SK-N-MC (cell line): ENCODE results near the gene ARRB2.

ENCODE experiments used
- DNase-seq: peaks from one replicate; pipeline ENCODE4 v3.0.0-alpha.2; 2011; ENCODE audit warnings: low read depth, low spot score
- H3K27ac ChIP-seq: fragments of 200-600 bp; sonication (generic); 2 replicates; pipeline ENCODE4 v1.5.1; 2016; ENCODE audit warnings: mixed run types
- H3K36me3 ChIP-seq: fragments of 200-600 bp; sonication (generic); 2 replicates; pipeline ENCODE4 v1.6.1; 2017; ENCODE audit warnings: antibody characterized with exemption, low read length, mixed read lengths; ENCODE audit not compliant: insufficient read depth
- H3K4me3 ChIP-seq: fragments of 200-600 bp; sonication (generic); 2 replicates; pipeline ENCODE4 v1.5.1; 2016
- H3K9ac ChIP-seq: fragments of 200-600 bp; sonication (generic); 2 replicates; pipeline ENCODE4 v1.8.0; 2017; ENCODE audit warnings: mixed run types, mixed read lengths; ENCODE audit not compliant: insufficient read length
- H3K9me3 ChIP-seq: fragments of 200-600 bp; sonication (generic); 2 replicates; pipeline ENCODE4 v1.6.1; 2017; ENCODE audit warnings: low read depth, mild to moderate bottlenecking, antibody characterized with exemption, low read length, moderate library complexity, mixed read lengths
- EZH2 ChIP-seq: fragments of 200-600 bp; sonication (generic); IDR thresholded peaks from one replicate; pipeline ENCODE4 v1.6.1; 2017; ENCODE audit warnings: antibody characterized with exemption
- FOXP2 ChIP-seq: optimal IDR thresholded peaks from 2 replicates; pipeline ENCODE3; 2011; ENCODE audit warnings: mild to moderate bottlenecking, moderate library complexity; ENCODE audit not compliant: insufficient read depth; ENCODE audit errors: extremely low read length, control extremely low read depth
- POLR2AphosphoS5 ChIP-seq: IDR thresholded peaks from 2 replicates; pipeline ENCODE4 v1.6.1; 2012; ENCODE audit warnings: mild to moderate bottlenecking, low read depth, low read length, borderline replicate concordance

Gene ARRB2

DNA sequence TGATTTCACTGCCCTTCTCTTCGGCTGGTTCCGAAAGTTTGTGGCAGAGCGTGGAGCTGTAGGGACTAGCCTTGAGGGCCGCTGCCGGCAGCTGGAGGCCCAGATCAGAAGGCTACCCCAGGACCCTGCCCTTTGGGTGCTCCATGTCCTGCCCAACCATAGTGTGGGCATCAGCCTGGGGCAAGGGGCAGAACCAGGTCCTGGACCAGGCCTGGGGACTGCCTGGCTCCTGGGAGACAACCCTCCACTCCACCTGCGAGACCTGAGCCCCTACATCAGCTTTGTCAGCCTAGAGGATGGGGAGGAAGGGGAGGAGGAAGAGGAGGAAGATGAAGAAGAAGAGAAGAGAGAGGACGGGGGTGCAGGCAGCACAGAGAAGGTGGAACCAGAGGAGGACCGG is 30.2 kb downstream of the ARRB2 start:
- Histone ChIP-seq H3K9me3 (no peaks in the 10 kb centered on the region), H3K4me3 (no peak overlapping the region), H3K9ac (no peak overlapping the region), H3K27ac (no peak overlapping the region), H3K36me3 (no peaks in the 10 kb centered on the region)
- no peak for DNase-seq
- TF ChIP-seq EZH2 (no peak), POLR2AphosphoS5 (no peak), FOXP2 (no peak)

DNA sequence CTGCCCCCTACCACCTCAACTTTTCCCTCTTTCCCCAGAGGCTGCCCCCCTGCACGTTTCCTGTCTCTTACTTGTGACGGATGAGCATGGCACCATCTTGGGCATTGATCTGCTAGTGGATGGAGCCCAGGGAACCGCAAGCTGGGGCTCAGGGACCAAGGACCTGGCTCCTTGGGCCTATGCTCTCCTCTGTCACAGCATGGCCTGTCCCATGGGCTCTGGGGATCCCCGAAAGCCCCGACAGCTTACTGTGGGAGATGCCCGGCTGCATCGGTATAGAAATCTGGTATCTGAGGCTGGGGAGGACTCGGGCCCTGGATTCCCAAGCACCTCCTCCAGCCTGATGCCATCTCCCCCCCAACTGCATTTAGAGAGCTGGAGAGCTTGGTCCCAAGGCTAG is 31.1 kb downstream of the ARRB2 start:
- H3K9me3 ChIP-seq = no peaks in the 10 kb centered on the region

DNA sequence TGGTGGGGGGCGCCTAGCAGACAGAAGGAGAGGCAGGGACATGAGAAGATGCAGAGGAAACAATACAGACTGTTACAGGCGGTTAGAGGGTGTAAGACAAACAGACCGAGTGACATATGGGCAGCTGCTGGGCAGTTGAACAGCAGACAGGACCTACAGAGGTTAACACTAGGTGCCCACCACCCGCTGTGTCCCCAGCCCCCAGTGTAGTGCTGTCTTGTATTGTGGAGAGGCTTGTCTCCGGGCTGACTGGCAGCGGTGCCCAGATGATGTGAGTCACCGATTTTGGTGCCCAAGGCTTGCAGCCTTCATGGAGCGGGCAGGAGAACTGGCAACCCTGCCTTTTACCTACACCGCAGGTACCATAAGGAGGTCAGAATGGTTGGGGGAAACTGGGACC is 31.7 kb downstream of the ARRB2 start:
- H3K36me3 ChIP-seq = no peaks in the 10 kb centered on the region
- H3K9me3 ChIP-seq = no peaks in the 10 kb centered on the region
- no peak overlapping the region for H3K9ac ChIP-seq
- TF ChIP-seq POLR2AphosphoS5 = no peak
- TF ChIP-seq EZH2 = no peak
- TF ChIP-seq FOXP2 = no peak
- no peak overlapping the region for H3K4me3 ChIP-seq
- no peak for DNase-seq
- no peak overlapping the region for H3K27ac ChIP-seq

More for the DNA sequence above, 31.1 kb downstream of the ARRB2 start:
- no peak for TF ChIP-seq FOXP2
- TF ChIP-seq EZH2 = no peak
- TF ChIP-seq POLR2AphosphoS5 = no peak
- H3K36me3 ChIP-seq = no peaks in the 10 kb centered on the region
- no peak overlapping the region for H3K27ac ChIP-seq
- no peak overlapping the region for H3K9ac ChIP-seq
- DNase-seq = no peak
- no peak overlapping the region for H3K4me3 ChIP-seq

DNA sequence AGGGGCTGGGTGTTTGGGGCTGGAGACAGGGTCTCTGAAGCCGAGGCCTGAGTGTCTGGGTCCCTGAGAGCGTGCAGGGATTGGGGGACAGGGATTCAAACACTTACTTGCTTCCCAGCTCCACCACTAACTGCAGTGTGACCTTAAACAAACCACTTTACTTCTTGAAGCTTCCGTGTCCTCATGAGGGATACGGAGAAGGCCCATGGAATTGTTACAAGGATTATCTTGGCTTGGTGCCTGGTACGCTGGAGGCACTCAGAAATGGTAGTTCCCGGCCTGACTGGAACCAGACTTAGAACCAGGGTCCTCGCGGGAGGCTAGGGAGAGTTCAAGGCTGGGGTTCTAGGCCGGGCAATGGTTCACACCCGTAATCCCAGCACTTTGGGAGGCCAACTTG is 32.2 kb downstream of the ARRB2 start:
- Histone ChIP-seq H3K9ac (no peak overlapping the region), H3K27ac (no peak overlapping the region), H3K9me3 (no peaks in the 10 kb centered on the region), H3K4me3 (no peak overlapping the region), H3K36me3 (no peaks in the 10 kb centered on the region)
- TF ChIP-seq EZH2 (no peak), FOXP2 (no peak)
- no peak for DNase-seq

DNA sequence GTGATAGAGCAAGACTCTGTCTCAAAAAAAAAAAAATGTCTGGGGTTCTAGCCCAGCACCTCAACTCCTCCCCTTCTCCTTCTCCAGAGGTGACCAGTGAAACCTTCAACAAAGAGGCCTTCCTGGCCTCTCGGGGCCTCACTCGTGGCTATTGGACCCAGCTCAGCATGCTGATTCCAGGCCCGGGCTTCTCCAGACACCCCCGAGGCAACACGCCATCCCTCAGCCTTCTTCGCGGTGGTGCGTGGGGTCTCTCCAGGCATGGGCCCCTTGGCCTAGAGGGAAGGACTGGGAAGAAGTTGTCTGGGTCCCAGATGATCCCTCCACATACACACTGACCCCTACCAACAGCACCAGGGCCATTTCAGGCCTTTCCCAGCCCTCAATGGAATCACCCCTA is 32.8 kb downstream of the ARRB2 start:
- Histone ChIP-seq H3K36me3 (no peaks in the 10 kb centered on the region), H3K4me3 (no peak overlapping the region), H3K9me3 (no peaks in the 10 kb centered on the region), H3K27ac (no peak overlapping the region), H3K9ac (no peak overlapping the region)
- TF ChIP-seq FOXP2 (no peak), POLR2AphosphoS5 (no peak), EZH2 (no peak)
- DNase-seq = no peak

DNA sequence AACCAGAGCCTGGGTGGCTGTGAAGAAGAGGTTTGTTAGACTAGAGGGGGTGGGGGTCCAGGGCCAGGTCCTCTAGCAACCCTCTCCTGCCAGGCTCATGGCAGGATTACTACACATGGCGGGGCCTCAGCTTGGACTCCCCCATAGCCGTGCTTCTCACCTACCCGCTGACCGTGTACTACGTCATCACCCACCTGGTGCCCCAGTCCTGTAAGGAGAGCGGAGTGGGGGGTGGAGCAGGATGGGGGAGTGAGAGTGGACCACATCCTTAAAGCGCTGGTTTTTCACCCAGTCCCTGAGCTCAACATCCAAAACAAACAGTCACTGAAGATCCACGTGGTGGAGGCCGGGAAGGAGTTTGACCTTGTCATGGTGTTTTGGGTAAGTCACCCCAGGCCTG is 33.5 kb downstream of the ARRB2 start:
- no peak for DNase-seq
- Histone ChIP-seq H3K9me3 (no peaks in the 10 kb centered on the region), H3K27ac (no peak overlapping the region), H3K4me3 (no peak overlapping the region), H3K36me3 (no peaks in the 10 kb centered on the region), H3K9ac (no peak overlapping the region)
- no peak for TF ChIP-seq FOXP2

DNA sequence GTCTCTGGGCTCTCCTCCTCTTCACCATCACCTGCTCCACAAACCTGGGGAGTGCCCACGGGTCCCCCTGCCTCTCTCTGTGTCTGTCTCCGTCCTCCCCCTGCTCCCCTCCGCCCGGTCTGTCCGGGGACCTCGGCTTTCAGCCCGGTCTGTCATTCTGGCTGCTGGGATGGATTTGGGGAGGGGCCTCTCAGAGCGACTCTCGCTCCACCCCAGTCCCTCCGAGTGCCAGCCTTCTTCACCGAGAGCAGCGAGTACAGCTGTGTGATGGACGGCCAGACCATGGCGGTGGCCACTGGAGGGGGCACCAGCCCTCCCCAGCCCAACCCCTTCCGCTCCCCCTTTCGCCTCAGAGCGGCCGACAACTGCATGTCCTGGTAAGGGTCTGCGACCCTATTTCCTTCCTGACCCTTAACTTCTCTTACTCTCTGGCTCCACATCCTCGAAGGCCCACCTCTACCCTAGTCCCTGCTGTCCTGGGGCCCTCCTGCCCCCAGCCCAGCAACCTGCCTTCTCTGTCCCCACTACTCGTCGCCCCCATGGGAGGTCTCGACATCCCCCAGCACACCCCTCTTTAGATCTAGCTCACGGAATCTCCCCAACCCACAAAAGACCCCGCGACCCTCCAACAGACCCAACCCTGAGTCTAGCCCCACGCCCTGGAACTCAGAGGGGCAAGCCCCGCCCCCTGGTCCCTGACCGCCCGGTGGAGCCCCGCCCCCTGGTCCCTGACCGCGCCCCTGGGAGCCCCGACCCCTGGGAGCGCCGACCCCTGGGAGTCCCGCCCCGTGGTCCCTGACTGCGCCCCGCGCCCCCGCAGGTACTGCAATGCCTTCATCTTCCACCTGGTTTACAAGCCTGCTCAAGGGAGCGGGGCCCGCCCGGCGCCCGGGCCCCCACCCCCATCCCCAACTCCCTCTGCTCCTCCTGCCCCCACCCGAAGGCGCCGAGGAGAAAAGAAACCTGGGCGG is 34.9 kb downstream of the ARRB2 start:
- Histone ChIP-seq H3K4me3 (no peak overlapping the region), H3K27ac (no peak overlapping the region), H3K36me3 (no peaks in the 10 kb centered on the region), H3K9ac (no peak overlapping the region), H3K9me3 (no peaks in the 10 kb centered on the region)
- no peak for DNase-seq
- TF ChIP-seq POLR2AphosphoS5 (no peak), FOXP2 (no peak), EZH2 (no peak)

DNA sequence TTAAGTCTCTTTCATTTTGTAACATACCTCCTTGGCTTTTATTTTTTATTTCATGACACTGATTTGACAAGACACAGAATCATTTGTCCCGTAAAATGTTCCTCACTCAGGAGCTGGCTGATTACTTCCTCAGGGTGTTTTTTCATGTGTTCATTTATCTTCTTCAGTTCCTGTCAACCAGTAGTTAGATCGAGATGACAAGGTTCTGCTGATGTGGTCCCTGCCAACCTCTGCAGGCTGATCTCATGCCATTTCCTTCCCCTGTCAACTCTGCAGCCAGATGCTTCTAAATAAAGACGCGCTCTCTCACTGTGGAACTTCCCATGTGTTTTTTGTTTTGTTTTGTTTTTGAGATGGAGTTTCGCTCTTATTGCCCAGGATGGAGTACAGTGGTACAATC is 37.4 kb downstream of the ARRB2 start:
- no peaks in the 10 kb centered on the region for H3K36me3 ChIP-seq
- no peaks in the 10 kb centered on the region for H3K9me3 ChIP-seq
- H3K27ac ChIP-seq = no peak overlapping the region
- H3K4me3 ChIP-seq = no peak overlapping the region
- H3K9ac ChIP-seq = no peak overlapping the region
- DNase-seq = no peak
- TF ChIP-seq FOXP2 = no peak
- no peak for TF ChIP-seq EZH2
- no peak for TF ChIP-seq POLR2AphosphoS5

DNA sequence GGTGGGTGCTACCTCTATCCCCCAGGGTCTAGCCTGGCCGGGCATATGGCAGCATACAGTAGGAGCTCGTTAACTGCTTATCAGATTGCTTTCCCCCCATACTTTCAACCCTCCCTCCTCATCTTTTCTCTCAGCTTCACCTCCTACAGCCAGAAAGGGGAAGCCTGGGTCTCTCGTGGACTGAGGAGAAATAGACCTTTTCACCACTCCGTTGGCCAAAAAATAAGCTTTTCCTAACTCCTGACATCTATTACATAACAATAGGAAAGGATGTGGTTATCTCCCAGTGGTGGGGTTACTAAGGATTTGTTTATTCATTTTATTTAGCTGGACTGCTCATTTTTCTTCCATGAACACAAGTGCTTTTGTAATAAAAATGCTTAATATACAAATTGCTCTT is 38.3 kb downstream of the ARRB2 start:
- Histone ChIP-seq H3K27ac (no peak overlapping the region), H3K9ac (no peak overlapping the region), H3K9me3 (no peaks in the 10 kb centered on the region), H3K4me3 (no peak overlapping the region), H3K36me3 (no peaks in the 10 kb centered on the region)
- no peak for DNase-seq
- TF ChIP-seq EZH2 = no peak
- no peak for TF ChIP-seq POLR2AphosphoS5
- no peak for TF ChIP-seq FOXP2
